ENCODE results near the gene PMAIP1. TPM values are rescaled to one million over a fixed set of nuclear protein-coding genes. Genes with fewer than 3 reads are reported as not detected.

The PMAIP1 gene
- total RNA-seq, 2 experiments from 2014 or later: 92.8 to 98.9 TPM

GRCh38 chr18:59906203-59906602 is 6.4 kb downstream of the PMAIP1 start:
- no peak for ATAC-seq
- Mint-ChIP-seq H3K4me3 (no peak overlapping the region), H3K36me3 (ENCODE audit: low read depth) (peaks cover 34% of the 10 kb centered on the region), H3K27me3 (no peaks in the 10 kb centered on the region), H3K27ac (peak overlapping the region; percentile 71), H3K9me3 (no peaks in the 10 kb centered on the region), H3K4me1 (ENCODE audit: low read depth) (peaks cover 61% of the 10 kb centered on the region)
- TF ChIP-seq CTCF (IDR thresholded peaks at IDR 0.05): no peak
- ChIA-PET CTCF (interaction anchor here (0.6 to 1.6 kb wide), 5 partner anchors 13 to 83 kb away, joined by 3 to 6 read pairs (median 3); no protein-coding TSS in a partner anchor), POLR2A (interaction anchor here (0.7 to 1.6 kb wide), 7 partner anchors 17 to 1444 kb away, joined by 3 to 5 read pairs (median 3); no protein-coding TSS in a partner anchor)
- intact Hi-C loops (cut with micrococcal nuclease): loop anchor here (5.0 to 10.0 kb wide), 2 partner anchors 46 to 551 kb away; partner anchors contain the start of gene LMAN1
- DNase-seq: no peak

DNA sequence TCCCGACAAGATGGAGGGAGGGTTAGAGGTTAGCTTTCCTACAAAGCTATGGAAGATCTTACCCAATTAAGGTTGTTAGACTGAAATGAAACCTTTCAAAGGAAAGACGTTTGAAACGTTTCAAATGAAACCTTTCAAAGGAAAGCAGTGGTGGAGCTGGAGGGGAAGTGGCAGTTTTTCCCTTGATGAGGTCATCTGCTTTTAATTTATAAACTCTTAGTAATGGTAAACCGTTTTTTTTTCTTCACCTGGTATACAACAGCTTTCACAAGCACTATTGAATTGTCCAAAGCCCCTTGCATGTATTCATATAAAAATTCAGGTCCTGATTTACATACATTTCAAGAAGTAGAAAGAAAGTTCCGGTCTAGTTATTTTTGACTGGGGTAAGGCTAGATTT is 7.4 kb downstream of the PMAIP1 start:
- ChIA-PET POLR2A (interaction anchor here (0.6 to 1.0 kb wide), 2 partner anchors 14 to 116 kb away, joined by 3 to 4 read pairs; no protein-coding TSS in a partner anchor), CTCF (interaction anchor here (1.0 kb wide), 1 partner anchor 89 kb away, joined by 3 read pairs; no protein-coding TSS in a partner anchor)
- no peak for TF ChIP-seq CTCF (IDR thresholded peaks at IDR 0.05)
- ATAC-seq: no peak
- Mint-ChIP-seq H3K27me3 (no peaks in the 10 kb centered on the region), H3K4me3 (no peak overlapping the region), H3K4me1 (ENCODE audit: low read depth) (peaks cover 58% of the 10 kb centered on the region), H3K27ac (peak overlapping the region; percentile 71), H3K36me3 (ENCODE audit: low read depth) (peaks cover 25% of the 10 kb centered on the region), H3K9me3 (no peaks in the 10 kb centered on the region)
- intact Hi-C loops (cut with micrococcal nuclease): loop anchor here (5.0 to 10.0 kb wide), 2 partner anchors 45 to 552 kb away; partner anchors contain the start of gene LMAN1
- DNase-seq: peak; percentile 16

DNA sequence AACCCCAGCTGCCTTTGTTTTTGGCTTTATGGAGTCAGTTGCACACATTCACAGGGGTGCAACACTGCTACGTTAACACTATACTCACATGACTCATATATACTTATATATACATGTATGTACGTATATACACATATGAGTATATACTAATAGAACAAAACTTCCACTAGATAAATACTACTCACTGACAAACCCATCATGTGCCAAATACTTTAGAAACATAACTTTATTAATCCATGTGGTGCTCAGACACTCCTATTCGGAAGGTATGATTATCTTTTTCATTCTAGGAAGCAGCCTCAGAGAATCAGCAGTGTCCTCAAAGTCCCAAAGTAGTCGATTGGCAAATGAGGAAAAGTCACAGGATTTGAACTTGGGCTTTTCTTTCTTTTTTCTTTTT is 7.9 kb downstream of the PMAIP1 start:
- no peaks in the 10 kb centered on the region for H3K27me3 Mint-ChIP-seq
- peak overlapping the region; percentile 71 for H3K27ac Mint-ChIP-seq
- no peak overlapping the region for H3K4me3 Mint-ChIP-seq
- H3K9me3 Mint-ChIP-seq: no peaks in the 10 kb centered on the region
- TF ChIP-seq CTCF (IDR thresholded peaks at IDR 0.05): no peak
- peaks cover 20% of the 10 kb centered on the region for H3K36me3 Mint-ChIP-seq (ENCODE audit: low read depth)
- H3K4me1 Mint-ChIP-seq (ENCODE audit: low read depth): peaks cover 53% of the 10 kb centered on the region
- ATAC-seq (no peak), DNase-seq (no peak)
- intact Hi-C loops (cut with micrococcal nuclease): loop anchor here (5.0 to 10.0 kb wide), 2 partner anchors 45 to 553 kb away; partner anchors contain the start of gene LMAN1
- ChIA-PET CTCF (interaction anchor here (1.0 kb wide), 1 partner anchor 89 kb away, joined by 3 read pairs; no protein-coding TSS in a partner anchor), POLR2A (interaction anchor here (0.6 to 1.0 kb wide), 2 partner anchors 14 to 116 kb away, joined by 3 to 4 read pairs; no protein-coding TSS in a partner anchor)

DNA sequence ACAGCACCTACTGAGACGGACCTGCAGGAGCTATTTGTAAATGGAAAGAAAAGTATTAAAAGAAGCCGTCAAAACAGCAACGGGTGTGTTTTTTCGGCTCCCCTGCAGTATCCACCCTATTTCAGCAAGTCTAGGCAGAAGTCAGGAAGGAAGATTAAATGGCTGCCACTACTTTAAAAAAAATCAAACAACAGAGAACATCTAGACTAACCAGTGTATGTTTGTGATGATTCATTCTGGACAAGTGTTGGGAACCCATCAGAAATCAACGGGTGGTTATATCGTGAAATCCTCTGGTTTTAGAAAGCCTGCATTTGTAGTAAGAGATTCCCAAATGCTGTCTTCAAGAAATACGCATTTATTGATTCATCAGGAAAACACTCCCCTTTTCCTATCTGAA is 9.0 kb downstream of the PMAIP1 start:
- CTCF ChIA-PET: interaction anchor here (1.1 to 1.6 kb wide), 2 partner anchors 9 to 80 kb away, joined by 3 to 4 read pairs; partner anchors contain the start of gene PMAIP1
- TF ChIP-seq CTCF (IDR thresholded peaks at IDR 0.05): no peak
- peaks cover 46% of the 10 kb centered on the region for H3K4me1 Mint-ChIP-seq (ENCODE audit: low read depth)

More for the DNA sequence above, 9.0 kb downstream of the PMAIP1 start:
- H3K4me3 Mint-ChIP-seq: no peak overlapping the region
- H3K36me3 Mint-ChIP-seq (ENCODE audit: low read depth): peaks cover 13% of the 10 kb centered on the region
- no peaks in the 10 kb centered on the region for H3K27me3 Mint-ChIP-seq
- ATAC-seq (no peak), DNase-seq (no peak)
- no peaks in the 10 kb centered on the region for H3K9me3 Mint-ChIP-seq
- intact Hi-C loops (cut with micrococcal nuclease): loop anchor here (5.0 to 10.0 kb wide), 2 partner anchors 44 to 554 kb away; partner anchors contain the start of gene LMAN1
- POLR2A ChIA-PET: no interaction called here
- H3K27ac Mint-ChIP-seq: no peak overlapping the region
